ENCODE measurements around the gene MORC4. TPM values are rescaled to one million over a fixed set of nuclear protein-coding genes. Genes with fewer than 3 reads are reported as not detected.

The MORC4 gene
- total RNA-seq, 1 experiment from 2014 or later, result 31.6 TPM

- no peaks in the 10 kb centered on the region for H3K27me3 Mint-ChIP-seq (ENCODE audit: unreplicated experiment)
- H3K4me1 Mint-ChIP-seq (ENCODE audit: low read depth, unreplicated experiment), result peaks cover 36% of the 10 kb centered on the region
- H3K4me3 Mint-ChIP-seq (ENCODE audit: low read depth, unreplicated experiment), result no peak overlapping the region
- no peaks in the 10 kb centered on the region for H3K36me3 Mint-ChIP-seq (ENCODE audit: insufficient read depth, unreplicated experiment)
- intact Hi-C loops (cut with micrococcal nuclease; ENCODE audit: unreplicated experiment), result no loop called here
- H3K27ac Mint-ChIP-seq (ENCODE audit: unreplicated experiment), result no peak overlapping the region
- DNase-seq, result no peak
- no TSS peak for BruUV-seq (replicated peaks)
- CTCF ChIA-PET, result no interaction called here
- no peak for TF ChIP-seq CTCF (IDR thresholded peaks at IDR 0.05; ENCODE audit: unreplicated experiment)
- no peaks in the 10 kb centered on the region for H3K9me3 Mint-ChIP-seq (ENCODE audit: low read depth, unreplicated experiment)
Observed at GRCh38 chrX:106954041-106954440, 46.0 kb downstream of the MORC4 start.

GRCh38 chrX:106952988-106953387 is 47.0 kb downstream of the MORC4 start:
- BruUV-seq (replicated peaks), result no TSS peak
- TF ChIP-seq CTCF (IDR thresholded peaks at IDR 0.05; ENCODE audit: unreplicated experiment), result peak; percentile 20
- Mint-ChIP-seq H3K27me3 (ENCODE audit: unreplicated experiment) (no peaks in the 10 kb centered on the region), H3K9me3 (ENCODE audit: low read depth, unreplicated experiment) (no peaks in the 10 kb centered on the region), H3K4me3 (ENCODE audit: low read depth, unreplicated experiment) (no peak overlapping the region), H3K27ac (ENCODE audit: unreplicated experiment) (no peak overlapping the region), H3K4me1 (ENCODE audit: low read depth, unreplicated experiment) (peaks cover 40% of the 10 kb centered on the region), H3K36me3 (ENCODE audit: insufficient read depth, unreplicated experiment) (no peaks in the 10 kb centered on the region)
- no peak for DNase-seq
- CTCF ChIA-PET, result interaction anchor here (0.9 to 1.1 kb wide), 2 partner anchors 54 to 59 kb away, joined by 3 read pairs; no protein-coding TSS in a partner anchor
- intact Hi-C loops (cut with micrococcal nuclease; ENCODE audit: unreplicated experiment), result loop anchor here (1.0 to 2.0 kb wide), 3 partner anchors 20 to 59 kb away; no protein-coding TSS in a partner anchor

GRCh38 chrX:106952538-106952937 is 47.5 kb downstream of the MORC4 start:
- intact Hi-C loops (cut with micrococcal nuclease; ENCODE audit: unreplicated experiment), result loop anchor here (2.0 kb wide), 1 partner anchor 20 kb away; no protein-coding TSS in a partner anchor
- no peak overlapping the region for H3K4me3 Mint-ChIP-seq (ENCODE audit: low read depth, unreplicated experiment)
- H3K27ac Mint-ChIP-seq (ENCODE audit: unreplicated experiment), result no peak overlapping the region
- no TSS peak for BruUV-seq (replicated peaks)
- H3K27me3 Mint-ChIP-seq (ENCODE audit: unreplicated experiment), result no peaks in the 10 kb centered on the region
- TF ChIP-seq CTCF (IDR thresholded peaks at IDR 0.05; ENCODE audit: unreplicated experiment), result no peak
- CTCF ChIA-PET, result interaction anchor here (0.9 to 1.1 kb wide), 2 partner anchors 54 to 58 kb away, joined by 3 read pairs; no protein-coding TSS in a partner anchor
- no peak for DNase-seq
- no peaks in the 10 kb centered on the region for H3K9me3 Mint-ChIP-seq (ENCODE audit: low read depth, unreplicated experiment)
- H3K4me1 Mint-ChIP-seq (ENCODE audit: low read depth, unreplicated experiment), result peaks cover 40% of the 10 kb centered on the region
- H3K36me3 Mint-ChIP-seq (ENCODE audit: insufficient read depth, unreplicated experiment), result no peaks in the 10 kb centered on the region

- CTCF ChIA-PET, result interaction anchor here (0.9 to 1.1 kb wide), 2 partner anchors 53 to 58 kb away, joined by 3 read pairs; no protein-coding TSS in a partner anchor
- no peak for TF ChIP-seq CTCF (IDR thresholded peaks at IDR 0.05; ENCODE audit: unreplicated experiment)
- no peaks in the 10 kb centered on the region for H3K27me3 Mint-ChIP-seq (ENCODE audit: unreplicated experiment)
Observed at GRCh38 chrX:106952089-106952488, 47.9 kb downstream of the MORC4 start.

More at GRCh38 chrX:106952089-106952488, 47.9 kb downstream of the MORC4 start:
- Mint-ChIP-seq H3K9me3 (ENCODE audit: low read depth, unreplicated experiment) (no peaks in the 10 kb centered on the region), H3K4me3 (ENCODE audit: low read depth, unreplicated experiment) (no peak overlapping the region), H3K36me3 (ENCODE audit: insufficient read depth, unreplicated experiment) (no peaks in the 10 kb centered on the region), H3K27ac (ENCODE audit: unreplicated experiment) (no peak overlapping the region), H3K4me1 (ENCODE audit: low read depth, unreplicated experiment) (peaks cover 40% of the 10 kb centered on the region)
- no peak for DNase-seq
- intact Hi-C loops (cut with micrococcal nuclease; ENCODE audit: unreplicated experiment), result loop anchor here (2.0 kb wide), 1 partner anchor 19 kb away; no protein-coding TSS in a partner anchor
- BruUV-seq (replicated peaks), result no TSS peak
